Activated CD4-positive, alpha-beta T cell treated with anti-CD3 and anti-CD28 coated beads, Interleukin-2, amount 10 ng/mL, durations not matched to agents 24 days and 14 days (primary cell): ENCODE measurements around the gene VARS2. TPM values are rescaled to one million over a fixed set of nuclear protein-coding genes. Genes with fewer than 3 reads are reported as not detected.
"Not testable (repeated sequence)": the region's sequence is repeated elsewhere in the genome, so short reads cannot be mapped to it uniquely, and the experiment has no call there.

Experiments
- DNase-seq: peaks from one replicate; pipeline ENCODE4 v3.0.0; 2022
- H3K27ac Mint-ChIP-seq: one replicate; pipeline ENCODE4 v1.8.0; 2022; ENCODE audit warnings: mild to moderate bottlenecking, mixed read lengths
- H3K27me3 Mint-ChIP-seq: one replicate; pipeline ENCODE4 v1.8.0; 2022; ENCODE audit warnings: mixed read lengths
- H3K36me3 Mint-ChIP-seq: one replicate; pipeline ENCODE4 v1.8.0; 2022; ENCODE audit warnings: low read depth, mild to moderate bottlenecking, mixed read lengths
- H3K4me1 Mint-ChIP-seq: one replicate; pipeline ENCODE4 v1.8.0; 2021; ENCODE audit warnings: mixed read lengths
- H3K4me3 Mint-ChIP-seq: one replicate; pipeline ENCODE4 v1.8.0; 2022; ENCODE audit warnings: mild to moderate bottlenecking, moderate library complexity, mixed read lengths
- H3K9me3 Mint-ChIP-seq: one replicate; pipeline ENCODE4 v1.8.0; 2021; ENCODE audit warnings: mixed read lengths
- intact Hi-C: fragments of 100-400 bp; cut with micrococcal nuclease; formaldehyde crosslinking; loops from one replicate; pipeline ENCODE4 v1.15.1; 2023
- total RNA-seq: library from RNA; stranded (reverse); gene quantifications from 2 replicates; pipeline ENCODE4 v1.2.3, GENCODE V29; 2022

VARS2 gene
- total RNA-seq, 1 donor from 2014 or later: 74.8 TPM

DNA sequence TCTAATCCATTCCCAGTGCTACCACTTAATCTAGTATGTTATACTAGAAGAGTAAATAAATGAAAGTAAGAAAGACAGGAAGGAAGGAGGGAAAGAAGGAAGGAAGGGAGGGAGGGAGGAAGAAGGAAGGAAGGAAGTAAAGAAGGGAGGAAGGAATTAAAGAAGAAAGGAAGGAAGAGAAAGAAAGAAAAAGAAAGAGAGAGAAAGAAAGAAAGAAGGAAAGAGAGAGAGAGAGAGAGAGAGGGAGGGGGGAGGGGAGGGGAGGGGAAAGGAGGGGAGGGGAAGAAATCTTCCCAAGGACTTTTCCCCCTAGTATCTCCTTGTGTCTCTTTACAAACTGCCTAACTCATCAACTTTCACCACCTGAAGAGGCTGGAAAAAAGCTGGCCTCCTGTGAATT is 48.7 kb downstream of the VARS2 start:
- intact Hi-C loops: no loop called here
- DNase-seq: no peak
- peaks cover 15% of the 10 kb centered on the region for H3K4me1 Mint-ChIP-seq
- H3K4me3 Mint-ChIP-seq: no peak overlapping the region
- H3K27me3 Mint-ChIP-seq: peaks cover 45% of the 10 kb centered on the region
- no peaks in the 10 kb centered on the region for H3K36me3 Mint-ChIP-seq
- no peaks in the 10 kb centered on the region for H3K9me3 Mint-ChIP-seq
- H3K27ac Mint-ChIP-seq: no peak overlapping the region

DNA sequence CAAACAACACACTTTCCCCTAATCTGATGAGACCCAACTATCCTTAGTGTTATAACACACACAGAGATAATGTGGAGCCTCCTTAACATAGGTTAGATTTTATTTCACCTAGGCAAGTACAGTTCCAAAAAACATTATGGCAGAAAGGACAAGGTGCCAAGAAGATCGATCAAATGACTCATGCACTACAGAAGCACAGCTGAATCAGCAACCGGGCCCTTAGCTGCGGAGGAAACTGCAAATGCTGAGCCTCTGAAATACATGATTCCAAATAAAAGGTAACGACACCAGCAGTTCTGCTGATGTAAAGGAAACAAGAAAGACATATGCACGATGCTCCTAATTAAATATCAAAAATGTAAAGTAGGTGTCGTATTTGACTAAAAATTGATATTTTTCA is 49.6 kb downstream of the VARS2 start:
- Mint-ChIP-seq H3K9me3 (no peaks in the 10 kb centered on the region), H3K27me3 (peaks cover 39% of the 10 kb centered on the region), H3K27ac (no peak overlapping the region), H3K4me1 (peaks cover 15% of the 10 kb centered on the region), H3K36me3 (no peaks in the 10 kb centered on the region), H3K4me3 (no peak overlapping the region)
- DNase-seq: no peak
- intact Hi-C loops: no loop called here

DNA sequence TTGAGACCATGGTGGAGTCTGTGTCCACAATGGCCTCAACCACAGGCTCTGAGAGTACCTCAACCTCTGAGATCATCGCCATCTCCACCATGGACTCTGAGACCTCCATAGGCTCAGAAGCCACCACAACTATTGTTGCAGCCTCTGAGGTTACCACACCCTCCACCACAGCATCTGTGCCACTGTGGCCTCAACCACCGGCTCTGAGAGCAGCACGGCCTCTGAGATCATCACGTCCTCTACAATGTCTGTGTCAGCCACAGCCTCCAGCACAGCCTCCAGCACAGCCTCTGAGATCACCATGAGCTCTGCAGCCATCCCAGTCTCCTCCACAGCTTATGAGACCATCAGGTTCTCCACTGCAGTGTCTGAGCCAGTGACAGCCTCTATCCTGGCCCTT is 50.0 kb downstream of the VARS2 start:
- DNase-seq: peak; percentile 69
- H3K9me3 Mint-ChIP-seq: no peaks in the 10 kb centered on the region
- peaks cover 15% of the 10 kb centered on the region for H3K4me1 Mint-ChIP-seq
- H3K27ac Mint-ChIP-seq: no peak overlapping the region
- H3K27me3 Mint-ChIP-seq: peaks cover 38% of the 10 kb centered on the region
- intact Hi-C loops: no loop called here
- no peak overlapping the region for H3K4me3 Mint-ChIP-seq
- no peaks in the 10 kb centered on the region for H3K36me3 Mint-ChIP-seq

DNA sequence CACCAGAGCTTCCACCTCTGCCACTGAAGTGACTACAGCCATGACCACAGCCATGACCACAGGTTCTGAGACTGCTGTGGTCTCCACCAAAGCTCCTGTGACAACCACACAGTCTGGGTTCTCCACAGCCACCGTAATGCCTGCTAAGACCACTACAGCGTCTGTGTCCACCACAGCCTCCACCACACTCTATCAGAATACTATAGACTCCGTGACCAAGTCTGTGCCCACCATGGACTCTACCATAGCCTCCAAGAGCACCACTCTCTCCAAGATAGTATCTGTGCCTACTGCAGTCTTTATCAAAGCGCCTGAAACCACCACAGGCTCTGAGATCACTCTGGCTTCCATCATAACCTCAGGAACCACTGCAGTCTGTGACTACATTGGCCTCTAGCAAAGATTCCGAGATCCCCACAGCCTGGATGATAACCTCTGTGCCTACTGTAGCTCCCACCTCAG is 51.1 kb downstream of the VARS2 start:
- Mint-ChIP-seq H3K36me3 (no peaks in the 10 kb centered on the region), H3K27me3 (peaks cover 33% of the 10 kb centered on the region)

DNA sequence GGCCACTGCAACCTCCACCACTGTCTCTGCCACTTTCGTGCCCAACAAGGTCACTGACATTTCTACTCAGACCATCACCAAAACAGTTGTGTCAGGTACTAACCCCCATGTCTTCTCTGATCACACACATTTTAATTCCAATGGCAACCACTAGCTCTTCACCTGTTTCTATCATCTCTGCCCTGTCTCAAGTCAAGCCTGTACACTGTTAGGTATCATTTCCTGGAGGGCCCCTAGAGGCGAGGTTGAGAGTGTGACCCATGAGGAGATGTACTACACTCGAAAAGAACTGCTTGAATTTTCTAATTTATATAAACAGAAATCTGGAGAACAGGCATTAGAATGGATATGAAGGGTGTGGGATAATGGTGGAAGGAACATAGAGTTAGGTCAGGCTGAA is 52.1 kb downstream of the VARS2 start:
- Mint-ChIP-seq H3K4me3 (no peak overlapping the region), H3K27me3 (peaks cover 29% of the 10 kb centered on the region), H3K27ac (no peak overlapping the region), H3K4me1 (peaks cover 15% of the 10 kb centered on the region), H3K36me3 (no peaks in the 10 kb centered on the region), H3K9me3 (no peaks in the 10 kb centered on the region)
- no peak for DNase-seq
- intact Hi-C loops: no loop called here

More for the DNA sequence above, 51.1 kb downstream of the VARS2 start:
- intact Hi-C loops: no loop called here
- Mint-ChIP-seq H3K27ac (no peak overlapping the region), H3K9me3 (no peaks in the 10 kb centered on the region), H3K4me3 (no peak overlapping the region), H3K4me1 (peaks cover 15% of the 10 kb centered on the region)
- DNase-seq: no peak

DNA sequence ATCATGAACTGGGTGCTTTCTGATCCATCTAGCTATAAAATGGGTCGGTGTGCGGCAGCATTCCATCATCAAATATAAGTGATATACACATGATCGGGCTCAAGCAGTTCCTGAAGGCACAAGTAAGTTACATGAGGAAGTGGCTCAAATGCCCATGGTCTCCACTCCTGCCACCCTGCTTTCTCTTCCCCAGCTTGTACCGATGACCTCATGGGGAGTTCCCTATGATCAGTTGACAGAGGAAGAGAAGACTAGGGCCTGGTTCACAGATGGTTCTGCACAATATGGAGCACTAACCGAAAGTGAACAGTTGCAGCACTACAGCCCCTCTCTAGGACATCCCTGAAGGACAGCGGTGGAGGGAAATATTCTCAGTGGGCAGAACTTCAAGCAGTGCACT is 55.1 kb downstream of the VARS2 start:
- H3K4me1 Mint-ChIP-seq, H3K9me3 Mint-ChIP-seq, DNase-seq, intact Hi-C loops, H3K4me3 Mint-ChIP-seq, H3K27ac Mint-ChIP-seq, H3K36me3 Mint-ChIP-seq: not testable (repeated sequence)
- H3K27me3 Mint-ChIP-seq: peaks cover 37% of the 10 kb centered on the region

DNA sequence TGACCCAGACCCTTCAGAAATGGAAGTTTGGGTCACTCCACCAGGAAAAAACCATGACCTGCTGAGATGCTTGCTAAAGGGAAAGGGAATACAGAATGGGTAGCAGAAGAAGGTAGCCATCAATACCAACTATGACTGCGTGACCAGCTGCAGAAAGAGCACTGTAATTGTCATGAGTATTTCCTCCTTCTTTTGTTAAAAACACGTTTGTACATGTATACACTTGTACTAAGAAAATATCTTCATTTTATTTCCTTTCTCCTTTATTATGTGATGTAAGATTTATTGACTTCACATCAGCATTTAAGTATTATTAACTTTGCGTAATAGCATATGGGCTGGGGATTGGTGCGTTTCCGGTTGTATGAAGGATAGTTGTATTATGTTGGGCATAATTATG is 56.9 kb downstream of the VARS2 start:
- Mint-ChIP-seq H3K27me3 (peaks cover 30% of the 10 kb centered on the region), H3K36me3 (no peaks in the 10 kb centered on the region), H3K4me3 (no peak overlapping the region), H3K9me3 (no peaks in the 10 kb centered on the region), H3K27ac (no peak overlapping the region), H3K4me1 (peaks cover 2% of the 10 kb centered on the region)
- intact Hi-C loops: no loop called here
- DNase-seq: no peak

DNA sequence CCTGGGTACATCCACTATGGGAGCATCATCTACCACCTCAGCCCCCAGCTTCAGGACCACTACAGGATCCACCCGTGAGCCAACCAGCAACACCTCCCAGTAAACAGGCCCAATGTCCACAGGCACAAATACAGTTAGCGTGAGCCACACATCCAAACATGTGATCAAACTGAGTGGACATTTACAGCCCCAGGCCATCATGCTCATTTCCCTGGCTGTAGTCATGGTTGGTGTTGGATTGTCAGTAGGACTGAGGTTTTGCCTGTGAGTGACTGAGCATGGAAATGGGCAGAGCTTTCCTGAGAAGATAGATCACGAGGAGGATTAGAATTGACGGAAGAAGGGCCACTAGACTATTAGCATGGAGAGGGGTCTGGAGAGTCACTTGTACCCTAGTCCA is 58.8 kb downstream of the VARS2 start:
- H3K27ac Mint-ChIP-seq: no peak overlapping the region
- H3K27me3 Mint-ChIP-seq: peaks cover 25% of the 10 kb centered on the region
- H3K4me3 Mint-ChIP-seq: no peak overlapping the region

DNA sequence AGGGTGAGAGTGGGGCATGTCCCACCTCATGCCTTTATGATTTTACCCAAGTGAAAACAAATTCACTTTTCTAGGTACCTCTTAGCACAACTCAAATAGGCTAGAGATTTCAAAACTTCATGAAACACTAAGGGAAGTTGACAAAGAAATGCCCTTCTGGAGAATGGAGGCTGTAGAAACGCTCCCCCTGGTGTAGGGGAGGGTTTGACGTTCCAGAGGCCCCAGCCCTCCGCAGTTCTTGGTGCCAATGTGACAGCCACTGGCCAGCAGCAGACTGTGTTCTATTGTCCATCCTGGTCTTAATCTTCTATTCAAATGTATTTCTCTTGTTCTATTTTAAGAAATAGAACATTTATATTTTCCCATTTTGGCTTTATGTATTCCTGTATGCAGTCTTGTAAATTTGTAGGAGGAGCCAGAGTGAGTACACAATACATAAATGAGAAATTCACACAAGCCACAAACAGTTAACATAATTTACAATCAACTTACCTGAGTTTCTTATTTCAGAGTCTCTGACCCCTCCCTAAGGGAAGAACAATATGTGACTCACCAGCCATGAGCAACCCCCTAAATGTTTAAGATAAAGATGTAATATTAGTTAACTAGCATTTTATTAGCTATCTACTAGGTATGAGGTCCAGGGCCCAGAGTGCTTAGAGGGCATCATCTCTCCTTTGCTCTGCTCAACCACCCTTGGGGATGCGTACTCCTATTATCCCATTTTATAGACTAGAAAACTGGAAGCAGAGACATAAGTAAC is 60.6 kb downstream of the VARS2 start:
- no peak for DNase-seq
- intact Hi-C loops: no loop called here
- Mint-ChIP-seq H3K36me3 (no peaks in the 10 kb centered on the region), H3K27me3 (peaks cover 37% of the 10 kb centered on the region), H3K4me1 (no peaks in the 10 kb centered on the region), H3K27ac (no peak overlapping the region), H3K4me3 (no peak overlapping the region), H3K9me3 (no peaks in the 10 kb centered on the region)

More for the DNA sequence above, 58.8 kb downstream of the VARS2 start:
- intact Hi-C loops: no loop called here
- H3K9me3 Mint-ChIP-seq: no peaks in the 10 kb centered on the region
- H3K36me3 Mint-ChIP-seq: no peaks in the 10 kb centered on the region
- no peak for DNase-seq
- H3K4me1 Mint-ChIP-seq: no peaks in the 10 kb centered on the region

Other genes starting within 250 kb of the VARS2 start
- gene DHX16, start 241.2 kb upstream of the VARS2 start, total RNA-seq: 53.4 and 56.7 TPM in 2 replicates
- gene PPP1R18, start 227.6 kb upstream of the VARS2 start, total RNA-seq: 167 and 169 TPM in 2 replicates
- 20.2 and 20.5 TPM in 2 replicates for gene NRM, start 223.3 kb upstream of the VARS2 start, total RNA-seq
- 93.9 and 97.2 TPM in 2 replicates for gene MDC1, start 197.0 kb upstream of the VARS2 start, total RNA-seq
- gene TUBB, start 193.9 kb upstream of the VARS2 start, total RNA-seq: 1,084 and 1,089 TPM in 2 replicates
- 239 and 260 TPM in 2 replicates for gene FLOT1, start 171.6 kb upstream of the VARS2 start, total RNA-seq
- 512 and 516 TPM in 2 replicates for gene IER3, start 169.7 kb upstream of the VARS2 start, total RNA-seq
- 18.8 and 22.9 TPM in 2 replicates for gene DDR1, start 29.7 kb upstream of the VARS2 start, total RNA-seq
- 58.7 and 60.3 TPM in 2 replicates for gene GTF2H4, start 6.0 kb upstream of the VARS2 start, total RNA-seq
- gene SFTA2, start 17.9 kb downstream of the VARS2 start, total RNA-seq: not detected in 2 replicates
- gene MUCL3, start 26.7 kb downstream of the VARS2 start, total RNA-seq: not detected in 2 replicates
- not detected in 2 replicates for gene MUC21, start 69.5 kb downstream of the VARS2 start, total RNA-seq
- gene MUC22, start 96.2 kb downstream of the VARS2 start, total RNA-seq: not detected in 2 replicates
- gene C6orf15, start 198.3 kb downstream of the VARS2 start, total RNA-seq: not detected in 2 replicates
- gene PSORS1C1, start 200.6 kb downstream of the VARS2 start, total RNA-seq: not detected in 2 replicates
- gene CDSN, start 206.2 kb downstream of the VARS2 start, total RNA-seq: not detected in 2 replicates
- gene PSORS1C2, start 224.8 kb downstream of the VARS2 start, total RNA-seq: not detected in 2 replicates
- 51.5 and 52.7 TPM in 2 replicates for gene CCHCR1, start 243.6 kb downstream of the VARS2 start, total RNA-seq
- gene TCF19, start 244.4 kb downstream of the VARS2 start, total RNA-seq: 79.5 and 82.6 TPM in 2 replicates